GM10266 (cell line): ENCODE measurements around the gene DAPL1.

Experiments
- DNase-seq: peaks from one replicate; pipeline ENCODE4 v3.0.0; 2012; ENCODE audit errors: extremely low spot score
- TF ChIP-seq, protein P1 (sequence below): IDR thresholded peaks from 2 replicates; pipeline ENCODE4 v1.5.1; 2012; ENCODE audit warnings: mild to moderate bottlenecking, low read depth; ENCODE audit not compliant: control insufficient read depth, insufficient read depth; ENCODE audit errors: missing control alignments

The DAPL1 gene

DNA sequence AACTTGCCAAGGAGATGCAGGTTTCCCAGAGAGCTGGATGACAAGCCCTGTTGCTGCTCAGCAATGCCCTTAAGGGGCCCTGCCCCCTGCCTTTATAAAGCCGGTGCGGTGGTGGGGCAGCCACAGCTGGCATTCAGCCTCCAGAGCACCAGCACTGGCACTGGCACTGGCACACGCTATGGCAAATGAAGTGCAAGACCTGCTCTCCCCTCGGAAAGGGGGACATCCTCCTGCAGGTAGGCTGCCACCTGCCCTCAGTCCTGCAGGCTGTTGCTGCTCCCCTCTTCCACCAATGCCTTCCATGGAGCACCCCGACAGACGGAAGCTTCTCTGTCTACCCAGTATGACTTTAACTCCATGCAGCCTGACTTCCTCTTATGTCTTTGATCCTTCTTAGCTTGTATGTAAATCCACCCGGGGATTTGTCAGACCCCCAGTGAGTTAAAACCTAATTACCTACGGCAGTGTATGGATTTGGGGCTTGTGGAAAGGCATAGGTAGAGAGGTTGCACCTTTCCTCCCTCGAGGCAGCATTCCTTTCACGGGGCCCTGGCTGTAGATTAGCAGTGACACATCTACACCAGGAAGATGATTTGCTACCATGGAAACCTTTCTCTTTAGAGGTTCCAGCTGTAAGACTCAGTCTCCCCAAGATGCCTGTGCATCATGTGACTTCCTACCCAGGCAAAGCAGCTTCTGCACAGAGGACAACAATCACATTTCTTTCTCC, at the start of gene DAPL1:
Gene DAPL1, plus strand, starts transcription at position 123 of the 730 bp plus-strand sequence. Its CDS starts 56 bp downstream, at position 179.
- TF ChIP-seq, protein P1, sequence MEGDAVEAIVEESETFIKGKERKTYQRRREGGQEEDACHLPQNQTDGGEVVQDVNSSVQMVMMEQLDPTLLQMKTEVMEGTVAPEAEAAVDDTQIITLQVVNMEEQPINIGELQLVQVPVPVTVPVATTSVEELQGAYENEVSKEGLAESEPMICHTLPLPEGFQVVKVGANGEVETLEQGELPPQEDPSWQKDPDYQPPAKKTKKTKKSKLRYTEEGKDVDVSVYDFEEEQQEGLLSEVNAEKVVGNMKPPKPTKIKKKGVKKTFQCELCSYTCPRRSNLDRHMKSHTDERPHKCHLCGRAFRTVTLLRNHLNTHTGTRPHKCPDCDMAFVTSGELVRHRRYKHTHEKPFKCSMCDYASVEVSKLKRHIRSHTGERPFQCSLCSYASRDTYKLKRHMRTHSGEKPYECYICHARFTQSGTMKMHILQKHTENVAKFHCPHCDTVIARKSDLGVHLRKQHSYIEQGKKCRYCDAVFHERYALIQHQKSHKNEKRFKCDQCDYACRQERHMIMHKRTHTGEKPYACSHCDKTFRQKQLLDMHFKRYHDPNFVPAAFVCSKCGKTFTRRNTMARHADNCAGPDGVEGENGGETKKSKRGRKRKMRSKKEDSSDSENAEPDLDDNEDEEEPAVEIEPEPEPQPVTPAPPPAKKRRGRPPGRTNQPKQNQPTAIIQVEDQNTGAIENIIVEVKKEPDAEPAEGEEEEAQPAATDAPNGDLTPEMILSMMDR, result no peak
- no peak for DNase-seq

DNA sequence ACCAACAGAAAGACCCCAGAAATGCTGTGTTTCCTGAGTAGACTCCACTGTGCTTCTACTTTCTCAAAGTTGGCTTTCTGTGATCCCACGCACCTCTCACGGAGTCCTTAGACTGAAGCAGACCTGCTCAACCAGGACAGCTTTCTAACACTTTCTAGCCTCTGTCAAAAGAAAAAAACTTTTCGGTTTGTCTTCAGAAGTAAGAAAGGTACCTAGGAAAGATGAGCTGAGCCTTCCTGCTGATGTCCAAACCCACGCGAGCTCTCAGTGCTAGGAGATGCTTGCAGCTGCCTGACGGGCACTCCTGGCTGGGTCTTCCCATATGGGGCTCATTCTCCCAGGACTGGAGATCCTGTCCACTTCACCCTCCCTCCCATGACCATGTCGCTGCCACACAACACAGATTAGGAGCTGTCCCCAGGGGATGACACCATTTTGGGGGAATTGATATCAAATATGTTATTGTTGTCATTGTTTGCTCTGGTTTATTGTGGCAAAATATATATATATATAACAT, 49.2 kb upstream of the DAPL1 start:
- TF ChIP-seq, protein P1, result no peak
- no peak for DNase-seq

DNA sequence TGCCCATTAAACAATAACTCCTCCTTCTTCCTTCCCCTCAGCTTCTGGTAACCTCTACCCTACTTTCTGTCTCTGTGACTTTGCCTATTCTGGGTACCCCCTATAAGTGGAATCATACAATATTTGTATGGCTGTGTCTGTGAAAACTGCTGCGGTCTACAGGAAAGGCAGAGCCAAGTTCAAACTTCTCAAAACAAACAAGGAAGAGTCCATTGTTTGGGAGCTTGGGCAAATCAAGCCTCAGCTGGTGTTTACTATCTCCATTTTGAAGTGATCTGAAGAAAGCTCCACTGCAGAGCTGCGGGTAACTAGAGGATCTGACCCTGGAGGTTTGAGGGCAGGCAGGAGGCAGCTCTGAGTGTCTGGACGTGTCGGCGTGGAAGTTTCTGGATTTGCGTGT, 48.6 kb upstream of the DAPL1 start:
- TF ChIP-seq, protein P1, result no peak

DNA sequence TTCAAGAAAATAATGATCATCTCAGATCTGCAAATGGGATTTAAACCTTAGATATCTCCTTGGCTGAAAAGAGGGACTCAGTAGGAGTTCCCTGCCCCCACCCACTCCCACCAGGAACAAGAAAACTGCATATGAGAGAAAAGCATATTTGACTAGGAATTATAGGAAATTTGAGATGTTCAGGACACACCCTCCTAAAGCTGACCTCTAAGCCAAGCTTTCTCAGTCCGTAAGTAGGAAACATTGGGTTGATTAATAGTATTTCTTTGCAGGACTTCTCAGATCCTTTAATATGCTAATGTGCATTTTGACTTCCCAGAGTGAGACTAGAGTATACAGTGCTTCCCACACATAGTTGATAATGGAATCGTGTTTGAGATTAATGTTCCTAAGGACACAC, 47.8 kb upstream of the DAPL1 start:
- DNase-seq, result no peak
- TF ChIP-seq, protein P1, result no peak

More for the DNA sequence above, 48.6 kb upstream of the DAPL1 start:
- no peak for DNase-seq

DNA sequence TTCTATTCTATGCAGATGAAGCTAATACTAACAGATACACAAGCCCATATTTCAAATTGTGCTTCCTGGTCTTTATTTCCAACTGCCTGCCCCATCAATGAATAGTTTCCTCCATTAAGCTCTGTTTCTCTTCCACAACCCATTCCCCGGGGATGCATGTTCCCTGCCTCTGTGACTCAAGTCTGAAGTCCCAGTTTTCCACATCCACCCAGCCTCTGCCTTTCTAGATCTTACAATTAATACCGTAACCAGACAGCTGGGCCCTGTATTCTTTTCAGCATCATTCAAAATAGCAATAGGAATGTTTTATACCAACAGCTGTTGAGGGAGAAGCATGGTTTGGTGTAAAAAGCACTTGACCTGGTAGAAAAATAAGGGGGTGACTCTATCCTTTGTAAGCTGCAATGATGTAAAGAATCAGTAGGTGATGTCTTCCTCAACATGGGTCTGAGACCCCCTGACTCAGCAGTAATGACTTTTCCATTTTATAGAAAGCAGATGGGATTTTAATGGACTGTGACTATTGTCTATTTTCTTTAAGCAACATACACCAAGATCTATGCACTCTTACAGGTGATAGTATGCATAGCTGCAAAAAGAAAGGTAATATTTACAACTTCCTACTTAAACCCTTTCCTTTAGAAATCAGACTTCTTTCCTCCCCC, 46.1 kb upstream of the DAPL1 start:
- no peak for DNase-seq
- TF ChIP-seq, protein P1, result no peak

DNA sequence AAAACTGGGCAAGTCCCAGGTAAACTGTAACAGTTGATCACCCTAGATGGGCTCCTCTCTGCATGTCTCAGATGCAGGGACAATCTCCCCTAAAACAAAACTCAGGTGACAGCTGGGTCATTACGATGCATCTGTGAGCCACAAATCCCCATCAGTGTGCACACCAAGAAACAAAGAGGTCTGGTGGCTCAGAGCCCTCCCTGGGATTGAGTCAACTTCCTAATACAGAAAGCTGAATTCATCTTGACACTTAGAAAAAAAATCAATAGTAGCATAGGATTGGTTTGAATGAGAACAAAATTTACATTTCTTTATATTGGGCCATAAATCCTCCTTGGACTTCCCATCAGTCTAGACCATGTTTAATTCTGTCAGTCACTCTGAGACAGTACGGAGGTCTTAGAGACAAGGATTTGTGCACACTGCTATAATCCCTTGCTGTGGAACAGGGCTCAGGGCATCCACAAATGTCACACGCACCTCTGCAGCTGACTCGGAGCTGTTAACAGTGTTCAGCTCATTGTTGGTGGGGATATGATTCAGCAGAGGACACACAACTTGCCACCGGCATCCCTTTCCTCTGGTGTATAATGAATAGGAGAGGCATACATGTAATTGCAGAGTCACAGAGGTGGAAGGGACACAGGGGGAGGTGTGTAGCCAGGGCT, 44.5 kb upstream of the DAPL1 start:
- TF ChIP-seq, protein P1, result no peak
- DNase-seq, result no peak
